Neural cell (in vitro differentiated cells): Measurements from ENCODE around the gene ELSPBP1. TPM values are rescaled to one million over a fixed set of nuclear protein-coding genes. Genes with fewer than 3 reads are reported as not detected.

Experiments
- H2AFZ ChIP-seq: fragments of 200-600, 300-800 bp; sonication (generic), shearing (Covaris generic); 2 replicates; pipeline ENCODE4 v1.6.0; 2014; ENCODE audit warnings: low read depth, mild to moderate bottlenecking, antibody characterized with exemption, low read length, moderate library complexity
- H3F3A ChIP-seq: fragments of 200-600 bp; shearing (Covaris generic); 2 replicates; pipeline ENCODE4 v1.6.1; 2016; ENCODE audit warnings: mild to moderate bottlenecking, moderate library complexity, mixed read lengths, antibody characterized with exemption, low read length; ENCODE audit not compliant: insufficient read depth, poor library complexity, severe bottlenecking
- H3K27ac ChIP-seq: fragments of 200-600, 300-800 bp; sonication (generic), shearing (Covaris generic); 2 replicates; pipeline ENCODE4 v1.5.1; 2014; ENCODE audit warnings: mild to moderate bottlenecking, low read length, moderate library complexity
- H3K27me3 ChIP-seq: fragments of 300-800, 200-600 bp; sonication (generic), shearing (Covaris generic); 2 replicates; pipeline ENCODE4 v1.6.0; 2014; ENCODE audit warnings: mild to moderate bottlenecking, low read depth, low read length, moderate library complexity; ENCODE audit not compliant: insufficient read depth
- H3K36me3 ChIP-seq: fragments of 300-800, 200-600 bp; sonication (generic), shearing (Covaris generic); 2 replicates; pipeline ENCODE4 v1.5.1; 2014; ENCODE audit warnings: mild to moderate bottlenecking, antibody characterized with exemption, low read length, moderate library complexity; ENCODE audit not compliant: insufficient read depth
- H3K4me2 ChIP-seq: fragments of 300-800, 200-600 bp; sonication (generic), shearing (Covaris generic); 2 replicates; pipeline ENCODE4 v1.6.0; 2014; ENCODE audit warnings: mild to moderate bottlenecking, low read length
- H3K4me3 ChIP-seq: fragments of 300-800, 200-600 bp; sonication (generic), shearing (Covaris generic); 2 replicates; pipeline ENCODE4 v1.5.1; 2014; ENCODE audit warnings: mild to moderate bottlenecking, low read length, moderate library complexity
- H3K79me2 ChIP-seq: fragments of 200-600 bp; shearing (Covaris generic); replicated peaks from 2 replicates; pipeline ENCODE4 v1.6.0; 2014; ENCODE audit warnings: mild to moderate bottlenecking, low read length, moderate library complexity; ENCODE audit not compliant: insufficient read depth
- H3K9ac ChIP-seq: fragments of 300-800, 200-600 bp; sonication (generic), shearing (Covaris generic); 2 replicates; pipeline ENCODE4 v1.6.1; 2016; ENCODE audit warnings: mild to moderate bottlenecking, low read length, mixed read lengths
- H3K9me2 ChIP-seq: fragments of 200-600 bp; shearing (Covaris generic); 2 replicates; pipeline ENCODE4 v1.6.1; 2016; ENCODE audit warnings: mild to moderate bottlenecking, low read length, mixed read lengths; ENCODE audit not compliant: insufficient read depth
- H3K9me3 ChIP-seq: fragments of 200-600, 300-800 bp; sonication (generic), shearing (Covaris generic); 2 replicates; pipeline ENCODE4 v1.6.1; 2016; ENCODE audit warnings: mild to moderate bottlenecking, mixed run types, low read length, moderate library complexity, mixed read lengths
- H4K20me1 ChIP-seq: fragments of 200-600 bp; shearing (Covaris generic); 2 replicates; pipeline ENCODE4 v1.6.1; 2016; ENCODE audit warnings: mild to moderate bottlenecking, mixed run types; ENCODE audit not compliant: insufficient read depth
- EP300 ChIP-seq: fragments of 450-650 bp; conservative IDR thresholded peaks from 2 replicates; pipeline ENCODE4 v1.6.1; 2014; ENCODE audit warnings: antibody characterized with exemption, mild to moderate bottlenecking, moderate library complexity; ENCODE audit not compliant: poor library complexity, severe bottlenecking
- EZH2 ChIP-seq: fragments of 200-600, 300-800 bp; shearing (Covaris generic), sonication (generic); IDR thresholded peaks from 2 replicates; pipeline ENCODE4 v1.6.1; 2014; ENCODE audit warnings: antibody characterized with exemption, low read length, borderline replicate concordance, mild to moderate bottlenecking; ENCODE audit not compliant: insufficient read depth, poor library complexity, severe bottlenecking
- MXI1 ChIP-seq: fragments of 450-650 bp; conservative IDR thresholded peaks from 2 replicates; pipeline ENCODE4 v1.6.1; 2014; ENCODE audit warnings: antibody characterized with exemption, mild to moderate bottlenecking; ENCODE audit not compliant: poor library complexity, severe bottlenecking
- POLR2AphosphoS5 ChIP-seq: IDR thresholded peaks from 2 replicates; pipeline ENCODE4 v1.6.1; 2012
- RAD21 ChIP-seq: fragments of 450-650 bp; conservative IDR thresholded peaks from 2 replicates; pipeline ENCODE4 v1.6.1; 2014; ENCODE audit warnings: antibody characterized with exemption, mild to moderate bottlenecking, moderate library complexity
- SMC3 ChIP-seq: fragments of 450-650 bp; conservative IDR thresholded peaks from 2 replicates; pipeline ENCODE4 v1.6.1; 2014; ENCODE audit warnings: antibody characterized with exemption, mild to moderate bottlenecking, moderate library complexity; ENCODE audit not compliant: poor library complexity
- TAF1 ChIP-seq: IDR thresholded peaks from 2 replicates; pipeline ENCODE4 v1.6.1; 2012; ENCODE audit warnings: low read depth
- polyA plus RNA-seq: library from polyadenylated mRNA; depleted of rRNA; stranded (reverse); fragments of >200 nt; gene quantifications from 2 replicates; pipeline ENCODE4 v1.2.3, GENCODE V29; 2014
- TF ChIP-seq, protein P1 (sequence below): fragments of 450-650 bp; IDR thresholded peaks from 2 replicates; pipeline ENCODE4 v1.5.1; 2014; ENCODE audit warnings: antibody characterized with exemption, mild to moderate bottlenecking, moderate library complexity; ENCODE audit not compliant: poor library complexity, severe bottlenecking
- TF ChIP-seq, protein P2 (sequence below): IDR thresholded peaks from 2 replicates; pipeline ENCODE4 v1.6.1; 2012; ENCODE audit warnings: borderline replicate concordance

ELSPBP1 gene
- polyA plus RNA-seq, 1 donor from 2014 or later = not detected

DNA sequence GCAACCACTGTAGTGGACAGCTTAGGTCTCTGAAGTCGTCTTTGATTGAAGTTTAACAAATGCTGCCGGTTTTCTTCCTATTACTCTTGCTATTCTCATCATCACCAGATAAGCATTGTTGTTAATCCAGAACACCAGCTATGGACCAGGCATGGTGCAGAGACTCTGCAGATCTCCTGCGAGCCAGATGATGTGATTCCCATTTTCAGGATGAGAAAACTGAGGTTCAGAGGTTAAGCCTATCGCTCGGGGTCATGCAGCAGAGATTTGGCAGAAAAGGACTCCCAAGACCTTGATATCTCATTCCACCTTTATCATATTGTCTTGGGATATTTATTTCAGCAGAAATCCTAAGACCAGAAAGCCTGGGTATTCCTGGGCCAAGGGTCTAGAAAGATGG is 65.9 kb downstream of the ELSPBP1 start:
- Histone ChIP-seq H3K9me3 (no peaks in the 10 kb centered on the region), H3K9ac (no peak overlapping the region), H3K79me2 (no peaks in the 10 kb centered on the region), H3K4me3 (no peak overlapping the region), H3F3A (no peaks in the 10 kb centered on the region), H3K4me2 (no peak overlapping the region), H4K20me1 (no peaks in the 10 kb centered on the region), H3K9me2 (no peaks in the 10 kb centered on the region), H3K36me3 (no peaks in the 10 kb centered on the region), H3K27me3 (no peaks in the 10 kb centered on the region), H2AFZ (no peak overlapping the region), H3K27ac (no peak overlapping the region)
- no peak for TF ChIP-seq TAF1
- no peak for TF ChIP-seq MXI1
- no peak for TF ChIP-seq EZH2
- no peak for TF ChIP-seq SMC3

DNA sequence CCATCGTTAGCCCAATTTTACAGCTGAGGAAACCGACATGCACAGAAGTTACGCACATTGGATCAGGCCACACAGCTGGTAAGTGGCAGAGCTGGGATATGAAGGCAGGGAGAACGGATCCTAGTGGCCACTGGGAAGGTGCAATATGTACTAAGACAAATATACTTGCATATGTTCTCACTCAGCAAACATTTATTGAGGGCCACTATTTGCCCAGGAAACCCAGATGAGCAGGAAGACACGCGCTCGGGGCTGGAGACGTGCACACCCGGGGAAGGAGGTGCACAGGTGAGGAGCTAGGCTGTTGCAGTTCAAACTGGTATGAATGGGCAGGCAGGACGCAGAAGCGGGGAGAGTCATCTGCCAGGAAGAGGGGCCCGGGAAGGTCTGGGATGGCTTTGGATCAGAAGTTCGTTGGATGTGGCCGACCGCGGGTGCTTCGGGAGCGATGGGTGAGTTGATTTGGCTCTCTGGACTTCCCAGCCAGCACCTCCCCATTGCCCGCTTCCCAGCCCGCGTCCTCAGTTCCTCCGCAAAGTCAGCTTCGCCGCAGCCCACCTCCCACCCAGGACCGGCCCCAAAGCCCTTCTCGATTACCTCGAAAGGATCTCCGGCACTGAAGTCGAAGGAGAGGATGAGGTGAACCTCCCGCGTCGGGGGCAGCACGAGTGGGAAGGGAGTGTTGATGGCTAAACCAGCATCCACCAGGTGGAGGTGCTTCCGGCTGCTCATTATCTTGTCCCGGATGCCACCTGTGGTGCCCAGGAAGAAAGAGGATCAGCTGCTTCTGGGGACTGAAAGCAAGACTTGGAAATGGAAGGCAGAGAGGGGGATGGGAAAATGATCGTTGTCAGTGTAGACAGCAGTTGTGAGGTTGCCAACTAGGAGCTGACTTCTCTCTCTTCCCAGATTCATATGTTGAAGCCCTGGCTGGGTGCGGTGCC is 67.2 kb downstream of the ELSPBP1 start:
- no peak overlapping the region for H3K4me3 ChIP-seq
- no peaks in the 10 kb centered on the region for H4K20me1 ChIP-seq
- TF ChIP-seq EZH2 (no peak), SMC3 (no peak), TAF1 (no peak), RAD21 (no peak), MXI1 (no peak), EP300 (no peak), POLR2AphosphoS5 (no peak)
- TF ChIP-seq, protein P1, sequence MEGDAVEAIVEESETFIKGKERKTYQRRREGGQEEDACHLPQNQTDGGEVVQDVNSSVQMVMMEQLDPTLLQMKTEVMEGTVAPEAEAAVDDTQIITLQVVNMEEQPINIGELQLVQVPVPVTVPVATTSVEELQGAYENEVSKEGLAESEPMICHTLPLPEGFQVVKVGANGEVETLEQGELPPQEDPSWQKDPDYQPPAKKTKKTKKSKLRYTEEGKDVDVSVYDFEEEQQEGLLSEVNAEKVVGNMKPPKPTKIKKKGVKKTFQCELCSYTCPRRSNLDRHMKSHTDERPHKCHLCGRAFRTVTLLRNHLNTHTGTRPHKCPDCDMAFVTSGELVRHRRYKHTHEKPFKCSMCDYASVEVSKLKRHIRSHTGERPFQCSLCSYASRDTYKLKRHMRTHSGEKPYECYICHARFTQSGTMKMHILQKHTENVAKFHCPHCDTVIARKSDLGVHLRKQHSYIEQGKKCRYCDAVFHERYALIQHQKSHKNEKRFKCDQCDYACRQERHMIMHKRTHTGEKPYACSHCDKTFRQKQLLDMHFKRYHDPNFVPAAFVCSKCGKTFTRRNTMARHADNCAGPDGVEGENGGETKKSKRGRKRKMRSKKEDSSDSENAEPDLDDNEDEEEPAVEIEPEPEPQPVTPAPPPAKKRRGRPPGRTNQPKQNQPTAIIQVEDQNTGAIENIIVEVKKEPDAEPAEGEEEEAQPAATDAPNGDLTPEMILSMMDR = no peak
- TF ChIP-seq, protein P2, sequence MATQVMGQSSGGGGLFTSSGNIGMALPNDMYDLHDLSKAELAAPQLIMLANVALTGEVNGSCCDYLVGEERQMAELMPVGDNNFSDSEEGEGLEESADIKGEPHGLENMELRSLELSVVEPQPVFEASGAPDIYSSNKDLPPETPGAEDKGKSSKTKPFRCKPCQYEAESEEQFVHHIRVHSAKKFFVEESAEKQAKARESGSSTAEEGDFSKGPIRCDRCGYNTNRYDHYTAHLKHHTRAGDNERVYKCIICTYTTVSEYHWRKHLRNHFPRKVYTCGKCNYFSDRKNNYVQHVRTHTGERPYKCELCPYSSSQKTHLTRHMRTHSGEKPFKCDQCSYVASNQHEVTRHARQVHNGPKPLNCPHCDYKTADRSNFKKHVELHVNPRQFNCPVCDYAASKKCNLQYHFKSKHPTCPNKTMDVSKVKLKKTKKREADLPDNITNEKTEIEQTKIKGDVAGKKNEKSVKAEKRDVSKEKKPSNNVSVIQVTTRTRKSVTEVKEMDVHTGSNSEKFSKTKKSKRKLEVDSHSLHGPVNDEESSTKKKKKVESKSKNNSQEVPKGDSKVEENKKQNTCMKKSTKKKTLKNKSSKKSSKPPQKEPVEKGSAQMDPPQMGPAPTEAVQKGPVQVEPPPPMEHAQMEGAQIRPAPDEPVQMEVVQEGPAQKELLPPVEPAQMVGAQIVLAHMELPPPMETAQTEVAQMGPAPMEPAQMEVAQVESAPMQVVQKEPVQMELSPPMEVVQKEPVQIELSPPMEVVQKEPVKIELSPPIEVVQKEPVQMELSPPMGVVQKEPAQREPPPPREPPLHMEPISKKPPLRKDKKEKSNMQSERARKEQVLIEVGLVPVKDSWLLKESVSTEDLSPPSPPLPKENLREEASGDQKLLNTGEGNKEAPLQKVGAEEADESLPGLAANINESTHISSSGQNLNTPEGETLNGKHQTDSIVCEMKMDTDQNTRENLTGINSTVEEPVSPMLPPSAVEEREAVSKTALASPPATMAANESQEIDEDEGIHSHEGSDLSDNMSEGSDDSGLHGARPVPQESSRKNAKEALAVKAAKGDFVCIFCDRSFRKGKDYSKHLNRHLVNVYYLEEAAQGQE = no peak
- H3K27me3 ChIP-seq = no peaks in the 10 kb centered on the region
- no peak overlapping the region for H3K27ac ChIP-seq
- H3K4me2 ChIP-seq = no peak overlapping the region
- no peak overlapping the region for H3K9ac ChIP-seq
- no peaks in the 10 kb centered on the region for H3K9me3 ChIP-seq
- no peaks in the 10 kb centered on the region for H3K79me2 ChIP-seq
- no peaks in the 10 kb centered on the region for H3F3A ChIP-seq
- no peaks in the 10 kb centered on the region for H3K36me3 ChIP-seq
- H3K9me2 ChIP-seq = no peaks in the 10 kb centered on the region
- no peak overlapping the region for H2AFZ ChIP-seq
